Uterus (tissue), 2 donors: ENCODE results near the gene FITM1.

Experiments used
- CTCF ChIP-seq, 4 experiments: fragments of 200-600 bp in 2 of 4; fragments of 450-650 bp in 2 of 4; sonication (generic) in 2 of 4; IDR thresholded peaks; one replicate each; pipeline ENCODE4 v1.5.1; 2016 to 2019; ENCODE audit warnings: antibody characterized with exemption in 4 of 4, mild to moderate bottlenecking in 2 of 4, moderate library complexity in 1 of 4
- POLR2A ChIP-seq, 2 donors: fragments of 450-650 bp; IDR thresholded peaks; one replicate each; pipeline ENCODE4 v1.6.1; 2016; ENCODE audit warnings: antibody characterized with exemption in 2 of 2, mild to moderate bottlenecking in 1 of 2, moderate library complexity in 1 of 2

- TF ChIP-seq POLR2A (IDR thresholded peaks at IDR 0.05), result no peak
- TF ChIP-seq CTCF (IDR thresholded peaks at IDR 0.05), result no peak
These were observed 41.2 kb downstream of the FITM1 start, which contains the start of gene REC8 for GRCh38 chr14:24171422-24172260.
